Measurements from ENCODE around the gene LARGE1.

LARGE1 gene

GRCh38 chr22:33913188-33913587, 7.1 kb downstream of the LARGE1 start:
- no peak for DNase-seq (ENCODE audit: low read depth)

DNA sequence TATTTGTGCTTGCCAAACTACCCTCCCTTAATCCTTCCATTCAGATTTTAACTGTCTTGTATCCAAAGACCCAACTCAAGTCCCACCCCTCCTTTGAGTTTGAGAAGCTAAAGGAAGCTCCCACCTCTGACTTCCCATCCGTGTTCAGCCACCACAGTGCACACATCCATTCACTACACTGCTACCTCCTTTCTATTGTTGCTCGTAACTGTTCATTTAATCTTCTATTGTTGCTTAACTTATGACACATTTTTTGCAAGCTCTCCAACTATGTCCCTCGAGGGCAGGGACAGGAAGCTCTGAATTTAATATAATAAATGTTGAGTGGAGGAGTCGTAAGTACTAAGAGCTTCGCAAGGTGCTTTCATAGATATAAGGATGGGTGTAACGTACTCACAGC, 10.4 kb downstream of the LARGE1 start:
- DNase-seq (ENCODE audit: low read depth) = no peak

- no peak for DNase-seq (ENCODE audit: low read depth)
Observed at GRCh38 chr22:33909075-33909458, 11.2 kb downstream of the LARGE1 start.

GRCh38 chr22:33908171-33909074, 11.9 kb downstream of the LARGE1 start:
- DNase-seq (ENCODE audit: low read depth) = no peak

DNA sequence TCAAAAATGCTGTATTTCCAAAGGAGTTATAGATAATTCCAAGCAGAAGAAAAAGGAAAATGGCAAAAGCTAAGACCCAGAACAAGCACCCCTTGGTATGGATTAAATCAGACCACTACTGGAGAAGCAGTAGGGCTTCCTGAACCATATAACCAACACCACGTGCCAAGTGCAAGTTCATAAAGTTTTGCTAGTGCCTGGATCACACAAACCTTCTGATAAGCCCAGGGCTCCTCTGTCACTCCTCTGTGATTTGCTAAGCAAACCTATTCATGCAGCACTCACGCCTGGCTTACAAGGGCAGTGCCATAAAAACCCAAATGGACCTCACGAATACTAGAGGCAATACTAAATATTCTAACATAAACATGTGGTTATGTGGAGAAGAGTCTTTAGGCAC, 13.3 kb downstream of the LARGE1 start:
- no peak for DNase-seq (ENCODE audit: low read depth)

- no peak for DNase-seq (ENCODE audit: low read depth)
Observed at GRCh38 chr22:33906475-33906874, 13.8 kb downstream of the LARGE1 start.

- DNase-seq (ENCODE audit: low read depth) = no peak
Observed at GRCh38 chr22:33903012-33903411, 17.3 kb downstream of the LARGE1 start.

DNA sequence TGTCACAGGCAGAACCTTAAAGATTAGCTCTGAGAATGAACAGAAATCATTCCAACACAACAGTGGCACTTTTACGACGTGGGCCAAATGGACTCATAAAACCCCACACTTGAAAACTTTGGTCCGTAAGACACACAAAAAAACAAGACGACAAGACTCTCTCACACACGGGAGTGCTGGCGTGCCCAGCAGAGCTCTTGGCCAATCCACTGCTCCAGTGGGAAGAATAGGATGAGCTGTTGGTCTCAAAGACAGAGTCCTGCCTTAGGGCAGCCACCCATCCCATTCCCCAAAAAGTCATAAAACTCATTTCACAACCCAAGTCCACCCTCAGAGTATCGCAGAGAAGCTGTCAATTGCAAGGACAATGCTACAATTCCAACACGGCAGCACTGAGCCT, 18.2 kb downstream of the LARGE1 start:
- no peak for DNase-seq (ENCODE audit: low read depth)

- DNase-seq (ENCODE audit: low read depth) = no peak
Observed at GRCh38 chr22:33898121-33898520, 22.2 kb downstream of the LARGE1 start.

- no peak for DNase-seq (ENCODE audit: low read depth)
Observed at GRCh38 chr22:33897448-33897835, 22.8 kb downstream of the LARGE1 start.

GRCh38 chr22:33896575-33897447, 23.5 kb downstream of the LARGE1 start:
- no peak for DNase-seq (ENCODE audit: low read depth)

DNA sequence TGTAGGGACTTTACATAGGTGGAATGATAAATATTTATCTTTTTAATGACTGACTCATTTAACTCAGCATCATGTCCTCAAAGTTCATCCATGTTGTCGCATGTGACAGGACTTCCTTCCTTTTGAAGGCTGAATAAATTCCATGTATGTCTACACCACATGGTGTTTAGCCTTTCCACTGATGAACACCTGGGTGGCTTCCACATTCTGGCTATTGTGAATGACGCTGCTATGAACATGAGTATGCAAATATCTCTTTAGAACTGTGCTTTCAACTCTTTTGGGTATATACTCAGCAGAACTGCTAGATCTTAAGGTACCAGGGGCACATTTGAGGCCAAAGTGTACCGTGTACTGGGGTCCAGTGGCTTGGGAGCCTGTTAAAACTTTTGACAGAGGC, 24.1 kb downstream of the LARGE1 start:
- no peak for DNase-seq (ENCODE audit: low read depth)

- no peak for DNase-seq (ENCODE audit: low read depth)
Observed at GRCh38 chr22:33895444-33895843, 24.8 kb downstream of the LARGE1 start.

- DNase-seq (ENCODE audit: low read depth) = no peak
Observed at GRCh38 chr22:33894515-33894914, 25.8 kb downstream of the LARGE1 start.

GRCh38 chr22:33894036-33894435, 26.2 kb downstream of the LARGE1 start:
- DNase-seq (ENCODE audit: low read depth) = no peak

GRCh38 chr22:33893512-33893911, 26.8 kb downstream of the LARGE1 start:
- DNase-seq (ENCODE audit: low read depth) = no peak

GRCh38 chr22:33891992-33892391, 28.3 kb downstream of the LARGE1 start:
- no peak for DNase-seq (ENCODE audit: low read depth)

DNA sequence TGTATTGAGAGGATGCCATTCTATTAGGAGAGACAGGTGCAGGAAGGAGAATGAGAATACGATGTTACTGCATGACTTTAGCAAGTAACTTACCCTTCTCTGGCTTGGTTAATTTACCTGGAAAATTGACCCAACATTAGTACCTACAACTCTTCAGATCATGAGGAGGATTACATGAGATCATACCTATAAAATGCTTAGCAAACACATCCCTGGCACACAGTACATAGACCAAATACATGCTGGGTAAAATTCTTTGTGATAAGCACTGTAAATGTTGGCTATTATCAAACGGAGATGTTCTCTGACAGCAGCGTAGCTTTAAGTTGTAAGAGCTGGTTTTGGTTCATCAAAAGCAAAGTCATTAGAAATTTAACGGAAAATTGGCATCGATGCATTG, 28.8 kb downstream of the LARGE1 start:
- no peak for DNase-seq (ENCODE audit: low read depth)

DNA sequence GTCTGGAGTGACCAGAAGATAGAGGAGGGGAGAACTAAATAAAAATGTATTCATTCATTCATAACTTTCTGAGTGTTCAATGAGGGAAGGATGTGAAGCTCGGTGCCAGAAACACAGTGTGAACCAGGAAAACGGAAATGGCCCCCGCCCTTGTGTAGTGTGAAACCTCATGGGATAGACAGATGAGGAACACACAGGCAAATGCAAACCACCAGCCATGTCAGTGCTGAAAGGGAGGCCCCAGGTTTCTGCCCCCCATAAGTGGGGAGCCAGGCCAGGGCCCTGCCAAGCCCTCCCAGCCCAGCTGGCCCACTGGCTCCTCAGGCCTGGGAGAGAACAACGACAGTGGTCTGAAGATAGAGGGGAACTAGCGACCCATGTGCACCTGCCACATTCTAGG, 30.5 kb downstream of the LARGE1 start:
- DNase-seq (ENCODE audit: low read depth) = no peak

GRCh38 chr22:33888821-33889220, 31.5 kb downstream of the LARGE1 start:
- DNase-seq (ENCODE audit: low read depth) = no peak

DNA sequence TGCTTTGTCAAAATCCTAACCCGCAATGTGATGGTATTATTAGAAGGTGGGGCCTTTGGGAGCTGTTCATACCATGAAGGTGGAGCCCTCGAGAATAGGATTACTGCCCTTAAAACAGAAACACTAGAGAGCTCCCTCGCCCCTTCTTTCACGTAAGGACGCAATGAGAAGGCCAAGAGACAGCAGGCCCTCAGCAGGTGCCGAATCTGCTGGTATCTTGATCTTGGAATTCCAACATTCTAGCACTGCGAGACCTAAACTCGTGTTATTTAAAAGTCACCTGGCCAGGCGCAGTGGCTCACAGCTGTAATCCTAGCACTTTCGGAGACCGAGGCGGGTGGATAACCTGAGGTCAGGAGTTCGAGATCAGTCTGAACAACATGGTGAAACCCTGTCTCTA, 33.1 kb downstream of the LARGE1 start:
- no peak for DNase-seq (ENCODE audit: low read depth)

DNA sequence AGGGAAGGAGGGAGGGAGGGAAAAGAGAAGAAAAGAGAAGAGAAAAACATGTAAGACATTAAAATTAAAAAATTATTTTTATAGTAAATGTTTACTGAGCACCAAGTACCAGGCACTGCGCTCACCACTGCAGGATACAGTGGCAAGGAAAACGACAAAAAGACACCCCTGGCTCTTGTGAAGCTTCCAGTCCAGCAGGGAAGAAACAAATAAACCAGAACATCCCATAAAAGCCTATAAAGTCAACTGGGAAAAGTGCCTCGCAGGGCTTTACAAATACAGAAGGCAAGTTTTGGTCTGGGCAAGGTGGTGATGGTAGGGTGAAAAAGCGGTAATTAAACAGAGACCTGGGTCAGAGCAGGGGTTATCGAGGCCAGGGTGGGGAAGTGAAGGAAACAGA, 33.6 kb downstream of the LARGE1 start:
- no peak for DNase-seq (ENCODE audit: low read depth)

- no peak for DNase-seq (ENCODE audit: low read depth)
Observed at GRCh38 chr22:33884829-33885228, 35.4 kb downstream of the LARGE1 start.
